Keratinocyte (primary cell): Measurements from ENCODE around the gene NPLOC4.

Source experiments
- EZH2 ChIP-seq: IDR thresholded peaks from one replicate; pipeline ENCODE4 v1.6.1; 2012; ENCODE audit warnings: inconsistent platforms, mild to moderate bottlenecking, low read length, moderate library complexity
- TF ChIP-seq, protein P1 (sequence below), 3 experiments: IDR thresholded peaks in 1 of 3; conservative IDR thresholded peaks in 1 of 3; optimal IDR thresholded peaks in 1 of 3; 2 replicates in 2 of 3; 3 replicates in 1 of 3; pipeline versions ENCODE3 to v1.5.1; 2011; ENCODE audit warnings: low read length in 3 of 3, mild to moderate bottlenecking in 3 of 3, moderate library complexity in 2 of 3, control low read depth in 1 of 3, inconsistent platforms in 1 of 3; ENCODE audit not compliant: insufficient read depth in 2 of 3; ENCODE audit errors: extremely low read depth in 1 of 3

DNA sequence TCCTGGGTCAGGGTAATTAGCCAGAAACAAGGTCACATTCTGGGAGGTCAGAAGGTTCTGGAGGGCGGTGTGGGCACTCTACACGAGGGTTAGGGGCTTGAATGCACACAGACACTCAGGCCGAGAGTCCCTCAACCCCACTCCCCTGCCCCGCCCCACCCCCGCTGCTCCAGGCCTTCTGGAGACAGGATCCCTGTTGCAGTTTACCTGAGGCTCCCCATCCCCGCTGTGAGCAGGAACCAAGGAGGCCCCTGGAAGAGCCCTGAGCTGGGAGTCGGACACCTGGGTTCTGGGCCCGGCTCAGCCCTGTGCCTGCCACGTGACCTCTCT, 119.9 kb downstream of the NPLOC4 start:
- TF ChIP-seq, protein P1, sequence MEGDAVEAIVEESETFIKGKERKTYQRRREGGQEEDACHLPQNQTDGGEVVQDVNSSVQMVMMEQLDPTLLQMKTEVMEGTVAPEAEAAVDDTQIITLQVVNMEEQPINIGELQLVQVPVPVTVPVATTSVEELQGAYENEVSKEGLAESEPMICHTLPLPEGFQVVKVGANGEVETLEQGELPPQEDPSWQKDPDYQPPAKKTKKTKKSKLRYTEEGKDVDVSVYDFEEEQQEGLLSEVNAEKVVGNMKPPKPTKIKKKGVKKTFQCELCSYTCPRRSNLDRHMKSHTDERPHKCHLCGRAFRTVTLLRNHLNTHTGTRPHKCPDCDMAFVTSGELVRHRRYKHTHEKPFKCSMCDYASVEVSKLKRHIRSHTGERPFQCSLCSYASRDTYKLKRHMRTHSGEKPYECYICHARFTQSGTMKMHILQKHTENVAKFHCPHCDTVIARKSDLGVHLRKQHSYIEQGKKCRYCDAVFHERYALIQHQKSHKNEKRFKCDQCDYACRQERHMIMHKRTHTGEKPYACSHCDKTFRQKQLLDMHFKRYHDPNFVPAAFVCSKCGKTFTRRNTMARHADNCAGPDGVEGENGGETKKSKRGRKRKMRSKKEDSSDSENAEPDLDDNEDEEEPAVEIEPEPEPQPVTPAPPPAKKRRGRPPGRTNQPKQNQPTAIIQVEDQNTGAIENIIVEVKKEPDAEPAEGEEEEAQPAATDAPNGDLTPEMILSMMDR (optimal IDR thresholded peaks at IDR 0.05 in 1 of 3, IDR thresholded peaks at IDR 0.05 in 1 of 3, conservative IDR thresholded peaks at IDR 0.05 in 1 of 3; ENCODE audit: extremely low read depth in 1 of 3, insufficient read depth in 2 of 3, low read length in 3 of 3): no peak
- TF ChIP-seq EZH2: no peak
